Measurements from ENCODE around the gene CMTM8.
"Not testable (repeated sequence)": the region's sequence is repeated elsewhere in the genome, so short reads cannot be mapped to it uniquely, and the experiment has no call there.

Gene CMTM8

GRCh38 chr3:32374788-32375595, 136.5 kb downstream of the CMTM8 start:
- DNase-seq (ENCODE audit: low read depth in 2 of 2, low spot score in 1 of 2): peak; percentile 31 to 42

GRCh38 chr3:32375596-32375930, 137.1 kb downstream of the CMTM8 start:
- DNase-seq (ENCODE audit: low read depth in 2 of 2, low spot score in 1 of 2): no peak

GRCh38 chr3:32376115-32376514, 137.6 kb downstream of the CMTM8 start:
- no peak for DNase-seq (ENCODE audit: low read depth in 2 of 2, low spot score in 1 of 2)

- no peak for DNase-seq (ENCODE audit: low read depth in 2 of 2, low spot score in 1 of 2)
These were observed 141.5 kb downstream of the CMTM8 start for GRCh38 chr3:32379831-32380500.

- DNase-seq (ENCODE audit: low read depth in 2 of 2, low spot score in 1 of 2): no peak
These were observed 143.4 kb downstream of the CMTM8 start for GRCh38 chr3:32381922-32382321.

- DNase-seq (ENCODE audit: low read depth in 2 of 2, low spot score in 1 of 2): no peak
These were observed 144.7 kb downstream of the CMTM8 start for GRCh38 chr3:32383136-32383711.

GRCh38 chr3:32384938-32385337, 146.5 kb downstream of the CMTM8 start:
- DNase-seq (ENCODE audit: low read depth in 2 of 2, low spot score in 1 of 2): no peak

GRCh38 chr3:32387512-32387911, 149.0 kb downstream of the CMTM8 start:
- no peak for DNase-seq (ENCODE audit: low read depth in 2 of 2, low spot score in 1 of 2)

GRCh38 chr3:32389577-32389976, 151.1 kb downstream of the CMTM8 start:
- DNase-seq (ENCODE audit: low read depth in 2 of 2, low spot score in 1 of 2): not testable (repeated sequence)

GRCh38 chr3:32391643-32392535, 153.4 kb downstream of the CMTM8 start, which contains the start of gene CMTM7:
CMTM7 (plus strand) TSS chr3:32391853; CDS start chr3:32391907, 54 bp downstream.
- peak in 1 of 2 donors; percentile 33 for DNase-seq (ENCODE audit: low read depth in 2 of 2, low spot score in 1 of 2)

GRCh38 chr3:32392536-32393302, 154.2 kb downstream of the CMTM8 start:
- DNase-seq (ENCODE audit: low read depth in 2 of 2, low spot score in 1 of 2): no peak

- no peak for DNase-seq (ENCODE audit: low read depth in 2 of 2, low spot score in 1 of 2)
These were observed 157.0 kb downstream of the CMTM8 start for GRCh38 chr3:32395496-32395895.

- DNase-seq (ENCODE audit: low read depth in 2 of 2, low spot score in 1 of 2): no peak
These were observed 159.5 kb downstream of the CMTM8 start for GRCh38 chr3:32397941-32398340.

GRCh38 chr3:32398531-32398930, 160.1 kb downstream of the CMTM8 start:
- no peak for DNase-seq (ENCODE audit: low read depth in 2 of 2, low spot score in 1 of 2)

- DNase-seq (ENCODE audit: low read depth in 2 of 2, low spot score in 1 of 2): no peak
These were observed 160.6 kb downstream of the CMTM8 start for GRCh38 chr3:32399030-32399620.

- DNase-seq (ENCODE audit: low read depth in 2 of 2, low spot score in 1 of 2): no peak
These were observed 162.6 kb downstream of the CMTM8 start for GRCh38 chr3:32401126-32401525.

GRCh38 chr3:32401556-32402081, 163.1 kb downstream of the CMTM8 start:
- peak in 1 of 2 donors; percentile 28 for DNase-seq (ENCODE audit: low read depth in 2 of 2, low spot score in 1 of 2)

GRCh38 chr3:32403663-32404062, 165.2 kb downstream of the CMTM8 start:
- no peak for DNase-seq (ENCODE audit: low read depth in 2 of 2, low spot score in 1 of 2)

- no peak for DNase-seq (ENCODE audit: low read depth in 2 of 2, low spot score in 1 of 2)
These were observed 166.2 kb downstream of the CMTM8 start for GRCh38 chr3:32404714-32405113.

GRCh38 chr3:32405155-32405554, 166.7 kb downstream of the CMTM8 start:
- DNase-seq (ENCODE audit: low read depth in 2 of 2, low spot score in 1 of 2): no peak

All from stimulated activated CD8-positive, alpha-beta memory T cell treated with anti-CD3 and anti-CD28 coated beads, Interleukin-4, amount 100 ng/mL, for 1 hour (primary cell).